Smooth muscle cell (in vitro differentiated cells): Measurements from ENCODE around the gene VILL. TPM values are rescaled to one million over a fixed set of nuclear protein-coding genes. Genes with fewer than 3 reads are reported as not detected.

Experiments used
- DNase-seq: peaks from one replicate; lab custom pipeline; 2025; ENCODE audit not compliant: unreplicated experiment; lab: John Stamatoyannopoulos, UW
- H2AFZ ChIP-seq: fragments of 200-600 bp; sonication (generic); 2 replicates; pipeline ENCODE4 v1.6.0; 2016; ENCODE audit warnings: antibody characterized with exemption, low read depth, mild to moderate bottlenecking
- H3F3A ChIP-seq: fragments of 200-600 bp; sonication (generic); 2 replicates; pipeline ENCODE4 v1.6.0; 2017; ENCODE audit warnings: antibody characterized with exemption, low read depth
- H3K27ac ChIP-seq: fragments of 200-600 bp; sonication (generic); 2 replicates; pipeline ENCODE4 v1.5.1; 2016; ENCODE audit warnings: low read depth, mild to moderate bottlenecking
- H3K27me3 ChIP-seq: fragments of 200-600 bp; sonication (generic); 2 replicates; pipeline ENCODE4 v1.6.1; 2016; ENCODE audit warnings: low read depth, mild to moderate bottlenecking
- H3K36me3 ChIP-seq: fragments of 200-600 bp; sonication (generic); 2 replicates; pipeline ENCODE4 v1.5.1; 2016; ENCODE audit warnings: low read depth
- H3K4me1 ChIP-seq: fragments of 200-600 bp; sonication (generic); 2 replicates; pipeline ENCODE4 v1.5.1; 2016; ENCODE audit warnings: low read depth
- H3K4me2 ChIP-seq: fragments of 200-600 bp; sonication (generic); 2 replicates; pipeline ENCODE4 v1.6.0; 2016; ENCODE audit warnings: mild to moderate bottlenecking
- H3K4me3 ChIP-seq: fragments of 200-600 bp; sonication (generic); 2 replicates; pipeline ENCODE4 v1.5.1; 2016; ENCODE audit warnings: mild to moderate bottlenecking
- H3K79me2 ChIP-seq: fragments of 200-600 bp; sonication (generic); 2 replicates; pipeline ENCODE4 v1.6.0; 2016; ENCODE audit warnings: low read depth, mild to moderate bottlenecking
- H3K9ac ChIP-seq: fragments of 200-600 bp; sonication (generic); 2 replicates; pipeline ENCODE4 v1.6.0; 2016; ENCODE audit warnings: low read depth
- H3K9me3 ChIP-seq: fragments of 200-600 bp; sonication (generic); replicated peaks from 2 replicates; pipeline ENCODE4 v1.5.1; 2016; ENCODE audit warnings: low read depth
- H4K20me1 ChIP-seq: fragments of 200-600 bp; sonication (generic); 2 replicates; pipeline ENCODE4 v1.6.0; 2016; ENCODE audit warnings: low read depth
- WGBS: methylation state at CpG from one replicate; pipeline ENCODE4 v1.1.7; 2016; ENCODE audit warnings: low lambda C conversion rate; 5-methylcytosine and 5-hydroxymethylcytosine counted together
- polyA plus RNA-seq: library from polyadenylated mRNA; unstranded; fragments of >200 nt; fragmentation: Nextera tagmentation; extraction: Ambion mirVana; gene quantifications from 2 replicates; pipeline ENCODE4 v1.2.1, GENCODE V29; 2016
- total RNA-seq: library from RNA; depleted of rRNA; stranded (reverse); fragments of >200 nt; gene quantifications from 2 replicates; pipeline ENCODE4 v1.2.3, GENCODE V29; 2014
- TF ChIP-seq, protein P1 (sequence below): fragments of 200-600 bp; sonication (generic); IDR thresholded peaks from 2 replicates; pipeline ENCODE4 v1.5.1; 2017; ENCODE audit warnings: borderline replicate concordance, mild to moderate bottlenecking, antibody characterized with exemption; ENCODE audit not compliant: insufficient read depth, poor library complexity, severe bottlenecking

VILL gene
- total and polyA plus RNA-seq, 2 experiments from 2014 or later = 2.3 to 3.4 TPM

- Histone ChIP-seq H3K79me2 (no peaks in the 10 kb centered on the region), H3K4me1 (peaks cover 3% of the 10 kb centered on the region), H3F3A (peaks cover 4% of the 10 kb centered on the region), H3K4me3 (no peak overlapping the region), H3K9me3 (no peaks in the 10 kb centered on the region), H3K9ac (no peak overlapping the region), H2AFZ (no peak overlapping the region), H4K20me1 (peaks cover 43% of the 10 kb centered on the region), H3K27me3 (no peaks in the 10 kb centered on the region), H3K27ac (no peak overlapping the region), H3K4me2 (no peak overlapping the region), H3K36me3 (no peaks in the 10 kb centered on the region)
- 100% methylated on average over 4 of the region's 4 CpGs for WGBS
- TF ChIP-seq, protein P1, sequence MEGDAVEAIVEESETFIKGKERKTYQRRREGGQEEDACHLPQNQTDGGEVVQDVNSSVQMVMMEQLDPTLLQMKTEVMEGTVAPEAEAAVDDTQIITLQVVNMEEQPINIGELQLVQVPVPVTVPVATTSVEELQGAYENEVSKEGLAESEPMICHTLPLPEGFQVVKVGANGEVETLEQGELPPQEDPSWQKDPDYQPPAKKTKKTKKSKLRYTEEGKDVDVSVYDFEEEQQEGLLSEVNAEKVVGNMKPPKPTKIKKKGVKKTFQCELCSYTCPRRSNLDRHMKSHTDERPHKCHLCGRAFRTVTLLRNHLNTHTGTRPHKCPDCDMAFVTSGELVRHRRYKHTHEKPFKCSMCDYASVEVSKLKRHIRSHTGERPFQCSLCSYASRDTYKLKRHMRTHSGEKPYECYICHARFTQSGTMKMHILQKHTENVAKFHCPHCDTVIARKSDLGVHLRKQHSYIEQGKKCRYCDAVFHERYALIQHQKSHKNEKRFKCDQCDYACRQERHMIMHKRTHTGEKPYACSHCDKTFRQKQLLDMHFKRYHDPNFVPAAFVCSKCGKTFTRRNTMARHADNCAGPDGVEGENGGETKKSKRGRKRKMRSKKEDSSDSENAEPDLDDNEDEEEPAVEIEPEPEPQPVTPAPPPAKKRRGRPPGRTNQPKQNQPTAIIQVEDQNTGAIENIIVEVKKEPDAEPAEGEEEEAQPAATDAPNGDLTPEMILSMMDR = no peak
- no peak for DNase-seq
Measured at GRCh38 chr3:38021196-38021595, 30.6 kb downstream of the VILL start.

DNA sequence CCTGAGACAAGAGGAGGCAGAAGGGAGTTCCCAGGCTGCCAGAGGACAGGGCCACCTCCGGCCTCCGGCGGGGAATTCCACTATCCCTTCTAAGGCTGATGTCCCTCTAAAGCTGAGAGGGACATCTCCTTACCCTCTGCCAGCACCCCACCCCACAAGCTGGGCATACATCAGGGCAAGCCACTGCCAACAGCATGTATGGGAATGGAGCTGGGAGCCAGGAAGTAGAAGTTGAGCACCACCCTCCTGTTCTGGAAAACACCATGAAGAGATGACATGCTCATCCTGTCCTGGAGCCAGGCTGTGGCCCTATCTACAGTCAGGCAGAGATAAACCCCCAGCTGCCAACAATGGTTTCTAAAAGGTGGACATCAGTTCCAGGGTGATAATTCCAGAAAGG is 31.7 kb downstream of the VILL start:
- DNase-seq = no peak
- no peaks in the 10 kb centered on the region for H3K36me3 ChIP-seq
- peaks cover 44% of the 10 kb centered on the region for H4K20me1 ChIP-seq
- WGBS = 100% methylated on average over 3 of the region's 3 CpGs
- no peak overlapping the region for H3K4me3 ChIP-seq
- TF ChIP-seq, protein P1 = no peak
- H3K9ac ChIP-seq = no peak overlapping the region
- H3K27ac ChIP-seq = no peak overlapping the region
- no peak overlapping the region for H2AFZ ChIP-seq
- H3K4me2 ChIP-seq = no peak overlapping the region
- peaks cover 11% of the 10 kb centered on the region for H3F3A ChIP-seq
- H3K4me1 ChIP-seq = peaks cover 3% of the 10 kb centered on the region
- H3K27me3 ChIP-seq = no peaks in the 10 kb centered on the region
- no peaks in the 10 kb centered on the region for H3K9me3 ChIP-seq
- no peaks in the 10 kb centered on the region for H3K79me2 ChIP-seq

GRCh38 chr3:38022896-38023709 is 32.5 kb downstream of the VILL start:
- Histone ChIP-seq H3K4me2 (peak overlapping the region; percentile 86), H3K4me1 (peaks cover 4% of the 10 kb centered on the region), H3K4me3 (peak overlapping the region; percentile 61), H3K9ac (no peak overlapping the region), H3K36me3 (no peaks in the 10 kb centered on the region), H4K20me1 (peaks cover 47% of the 10 kb centered on the region), H3F3A (peaks cover 11% of the 10 kb centered on the region), H3K79me2 (no peaks in the 10 kb centered on the region), H3K27ac (no peak overlapping the region), H3K27me3 (no peaks in the 10 kb centered on the region), H2AFZ (no peak overlapping the region), H3K9me3 (no peaks in the 10 kb centered on the region)
- no peak for DNase-seq
- TF ChIP-seq, protein P1 = no peak
- WGBS = 95% methylated on average over 6 of the region's 6 CpGs

- DNase-seq = no peak
Measured at GRCh38 chr3:38026856-38027255, 36.3 kb downstream of the VILL start.

More at GRCh38 chr3:38026856-38027255, 36.3 kb downstream of the VILL start:
- Histone ChIP-seq H3F3A (peaks cover 11% of the 10 kb centered on the region), H2AFZ (no peak overlapping the region), H3K4me2 (no peak overlapping the region), H3K36me3 (no peaks in the 10 kb centered on the region), H3K27me3 (no peaks in the 10 kb centered on the region), H3K4me1 (peaks cover 6% of the 10 kb centered on the region), H4K20me1 (peaks cover 35% of the 10 kb centered on the region), H3K9me3 (no peaks in the 10 kb centered on the region), H3K9ac (no peak overlapping the region), H3K27ac (no peak overlapping the region), H3K4me3 (no peak overlapping the region), H3K79me2 (no peaks in the 10 kb centered on the region)
- TF ChIP-seq, protein P1 = no peak
- WGBS = 84% methylated on average over 4 of the region's 4 CpGs
